Activated T-cell treated with anti-CD3 and anti-CD28 coated beads, Interleukin-2, amount 50 U/mL, for 72 hours (primary cell): ENCODE measurements around the gene B3GNT7. TPM values are rescaled to one million over a fixed set of nuclear protein-coding genes. Genes with fewer than 3 reads are reported as not detected.

ENCODE experiments used
- ATAC-seq, 2 donors: fragments of 150-1000 bp; cut with Tn5 transposase; replicated peaks in 1 of 2; 2 replicates each; pipeline ENCODE4 v1.10.0; 2021; ENCODE audit warnings: moderate library complexity in 2 of 2, mild to moderate bottlenecking in 1 of 2
- DNase-seq, 2 donors: peaks; one replicate each; pipeline ENCODE4 v3.0.0; 2021 to 2022; ENCODE audit warnings: mixed read lengths in 1 of 2
- H3K27ac Mint-ChIP-seq: one replicate; pipeline ENCODE4 v1.8.0; 2022; ENCODE audit warnings: mild to moderate bottlenecking, moderate library complexity, mixed read lengths
- H3K27me3 Mint-ChIP-seq: one replicate; pipeline ENCODE4 v1.8.0; 2022; ENCODE audit warnings: low read depth, mixed read lengths
- H3K36me3 Mint-ChIP-seq, 2 donors: one replicate each; pipeline ENCODE4 v1.8.0; 2022; ENCODE audit warnings: mixed read lengths in 2 of 2, mild to moderate bottlenecking in 1 of 2; ENCODE audit not compliant: insufficient read depth in 2 of 2
- H3K4me1 Mint-ChIP-seq: one replicate; pipeline ENCODE4 v1.8.0; 2022; ENCODE audit warnings: low read depth, mixed read lengths
- H3K4me3 Mint-ChIP-seq, 2 donors: one replicate each; pipeline ENCODE4 v1.8.0; 2022; ENCODE audit warnings: mild to moderate bottlenecking in 2 of 2, mixed read lengths in 2 of 2, moderate library complexity in 2 of 2
- H3K9me3 Mint-ChIP-seq, 2 donors: one replicate each; pipeline ENCODE4 v1.8.0; 2022; ENCODE audit warnings: mixed read lengths in 2 of 2
- total RNA-seq, 2 donors: library from RNA; stranded (reverse); gene quantifications; one replicate each; pipeline ENCODE4 v1.2.3, GENCODE V29; 2022

Gene B3GNT7
- total RNA-seq, 2 donors from 2014 or later: 0.34 to 0.76 TPM

- ATAC-seq (no peak), DNase-seq (no peak)
- Mint-ChIP-seq H3K27ac (no peak overlapping the region), H3K4me3 (no peak overlapping the region), H3K36me3 (no peaks in the 10 kb centered on the region), H3K9me3 (no peaks in the 10 kb centered on the region), H3K27me3 (no peaks in the 10 kb centered on the region), H3K4me1 (peaks cover 20% of the 10 kb centered on the region)
Observed at GRCh38 chr2:231359948-231360347, 35.6 kb upstream of the B3GNT7 start.

DNA sequence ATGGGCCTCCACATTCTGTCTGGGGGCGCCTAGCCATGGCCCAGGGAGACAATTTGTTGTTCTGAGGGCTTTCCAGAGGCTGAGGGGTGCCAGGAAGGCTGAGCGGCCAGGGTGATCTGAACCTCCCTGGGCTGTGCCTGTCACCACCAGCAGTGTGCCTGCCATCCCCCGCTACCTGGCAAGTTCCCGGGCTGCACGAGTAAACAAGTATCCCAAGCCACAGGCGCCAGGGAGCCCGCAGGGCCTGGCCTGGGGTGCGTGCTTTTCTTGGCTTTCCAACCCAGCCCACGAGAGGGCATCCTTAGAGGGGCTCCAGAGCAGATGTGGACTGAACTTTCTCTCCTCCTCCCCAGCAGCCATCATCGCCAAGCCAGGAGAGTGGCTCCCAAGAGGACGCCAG is 35.1 kb upstream of the B3GNT7 start:
- Mint-ChIP-seq H3K4me3 (no peak overlapping the region), H3K27ac (no peak overlapping the region), H3K4me1 (peaks cover 20% of the 10 kb centered on the region), H3K9me3 (no peaks in the 10 kb centered on the region), H3K36me3 (no peaks in the 10 kb centered on the region), H3K27me3 (no peaks in the 10 kb centered on the region)
- DNase-seq: no peak
- ATAC-seq: no peak

GRCh38 chr2:231360881-231361371 is 34.6 kb upstream of the B3GNT7 start:
- H3K27ac Mint-ChIP-seq: no peak overlapping the region
- DNase-seq (no peak), ATAC-seq (no peak)
- no peaks in the 10 kb centered on the region for H3K9me3 Mint-ChIP-seq
- H3K27me3 Mint-ChIP-seq: no peaks in the 10 kb centered on the region
- no peaks in the 10 kb centered on the region for H3K36me3 Mint-ChIP-seq
- H3K4me1 Mint-ChIP-seq: peaks cover 20% of the 10 kb centered on the region
- H3K4me3 Mint-ChIP-seq: no peak overlapping the region

- Mint-ChIP-seq H3K27ac (peak overlapping the region; percentile 78), H3K36me3 (no peaks in the 10 kb centered on the region), H3K27me3 (no peaks in the 10 kb centered on the region), H3K4me3 (no peak overlapping the region), H3K4me1 (peaks cover 20% of the 10 kb centered on the region), H3K9me3 (no peaks in the 10 kb centered on the region)
- DNase-seq: peak; percentile 5 to 17
- peak; percentile 78 for ATAC-seq
Observed at GRCh38 chr2:231361701-231362554, 33.6 kb upstream of the B3GNT7 start.

GRCh38 chr2:231362555-231363184 is 32.8 kb upstream of the B3GNT7 start:
- DNase-seq (no peak), ATAC-seq (no peak)
- H3K9me3 Mint-ChIP-seq: no peaks in the 10 kb centered on the region
- no peaks in the 10 kb centered on the region for H3K27me3 Mint-ChIP-seq
- H3K36me3 Mint-ChIP-seq: no peaks in the 10 kb centered on the region
- H3K27ac Mint-ChIP-seq: no peak overlapping the region
- H3K4me3 Mint-ChIP-seq: no peak overlapping the region
- H3K4me1 Mint-ChIP-seq: peaks cover 20% of the 10 kb centered on the region

DNA sequence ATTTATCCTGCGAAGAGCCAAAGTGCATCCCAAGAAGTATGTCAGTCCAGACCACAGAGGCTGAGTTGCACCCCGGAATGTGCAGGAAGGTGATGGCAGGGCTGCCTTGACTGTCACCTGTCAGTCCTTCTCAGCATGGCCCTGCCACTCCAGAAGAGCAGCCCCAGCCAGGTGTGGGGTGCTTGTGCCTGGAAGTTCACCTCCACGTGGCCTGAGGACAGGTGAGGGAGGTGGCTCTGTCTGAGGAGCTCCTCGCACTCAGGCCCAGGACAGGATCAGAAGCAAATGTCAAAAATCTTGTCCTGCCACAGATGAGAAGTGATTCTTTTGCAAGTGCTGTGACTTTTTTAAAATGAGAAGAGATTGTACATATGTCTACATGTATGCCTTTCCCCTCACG is 31.4 kb upstream of the B3GNT7 start:
- DNase-seq (no peak), ATAC-seq (no peak)
- no peaks in the 10 kb centered on the region for H3K9me3 Mint-ChIP-seq
- no peak overlapping the region for H3K4me3 Mint-ChIP-seq
- H3K27ac Mint-ChIP-seq: no peak overlapping the region
- H3K27me3 Mint-ChIP-seq: no peaks in the 10 kb centered on the region
- H3K36me3 Mint-ChIP-seq: no peaks in the 10 kb centered on the region
- peaks cover 20% of the 10 kb centered on the region for H3K4me1 Mint-ChIP-seq

DNA sequence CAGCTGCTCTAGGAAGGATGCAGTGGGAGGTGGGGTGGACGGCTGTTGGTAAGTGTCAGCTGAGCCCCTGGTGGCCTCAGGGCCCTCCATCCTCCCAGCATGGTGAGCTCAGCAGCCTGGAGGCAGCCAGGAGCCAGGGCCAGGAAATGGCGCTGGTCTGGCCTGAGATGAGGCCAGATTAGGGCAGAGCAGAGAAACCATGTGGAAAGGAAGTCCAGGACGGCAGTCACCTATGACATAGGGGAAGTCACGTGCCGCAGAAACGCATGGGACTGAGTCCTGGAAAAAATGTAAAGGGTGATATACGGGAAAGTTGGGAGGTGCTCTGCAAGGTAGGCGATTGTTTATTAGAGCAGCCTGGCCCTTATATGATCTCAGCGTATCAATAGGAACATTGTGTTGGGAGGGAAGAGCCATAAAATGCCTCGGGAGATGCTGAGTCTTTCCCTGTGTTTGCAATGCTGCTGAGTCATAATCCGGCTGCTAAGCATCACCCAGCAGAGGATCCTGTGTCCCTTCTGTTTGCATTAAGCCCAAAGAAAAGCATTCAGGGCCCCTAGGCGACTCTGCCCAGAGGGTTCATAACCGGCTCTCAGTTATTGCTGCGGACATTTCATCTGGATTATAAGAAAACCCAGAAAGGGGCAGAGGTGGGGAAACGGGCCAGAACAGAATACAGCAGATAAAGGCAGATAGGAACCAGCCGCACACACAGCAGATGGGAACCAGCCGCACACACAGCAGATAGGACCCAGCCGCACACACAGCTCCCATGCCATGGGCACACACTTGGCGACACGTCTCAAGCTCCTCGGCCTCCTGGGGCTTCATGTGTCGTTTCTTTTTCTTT is 30.3 kb upstream of the B3GNT7 start:
- no peak for DNase-seq
- Mint-ChIP-seq H3K27me3 (no peaks in the 10 kb centered on the region), H3K27ac (no peak overlapping the region), H3K4me1 (peaks cover 16% of the 10 kb centered on the region), H3K4me3 (no peak overlapping the region), H3K9me3 (no peaks in the 10 kb centered on the region), H3K36me3 (no peaks in the 10 kb centered on the region)
- ATAC-seq: no peak

DNA sequence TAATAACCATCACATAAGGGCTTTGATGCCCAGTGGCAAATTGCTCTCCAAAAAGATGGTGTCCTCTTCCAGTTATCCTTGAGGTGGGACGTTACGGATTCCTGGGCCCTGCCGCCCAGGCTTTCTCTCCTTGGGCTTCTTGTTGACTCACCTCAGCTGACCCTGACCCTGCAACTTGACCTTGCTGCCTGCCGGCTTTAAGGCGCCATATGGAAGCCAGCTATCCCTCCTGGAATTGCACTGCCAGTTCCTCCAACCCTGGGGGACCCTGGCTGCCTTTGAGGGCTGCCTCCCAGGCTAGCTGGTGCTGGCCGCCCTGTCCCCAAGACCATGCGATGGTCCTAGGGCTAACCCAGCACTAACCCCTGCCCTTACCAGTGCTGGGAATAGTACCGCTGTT is 28.3 kb upstream of the B3GNT7 start:
- Mint-ChIP-seq H3K36me3 (no peaks in the 10 kb centered on the region), H3K4me1 (peaks cover 7% of the 10 kb centered on the region), H3K27me3 (no peaks in the 10 kb centered on the region), H3K4me3 (no peak overlapping the region), H3K9me3 (no peaks in the 10 kb centered on the region), H3K27ac (no peak overlapping the region)
- ATAC-seq: no peak
- no peak for DNase-seq

- Mint-ChIP-seq H3K27me3 (no peaks in the 10 kb centered on the region), H3K9me3 (no peaks in the 10 kb centered on the region), H3K36me3 (no peaks in the 10 kb centered on the region), H3K4me3 (no peak overlapping the region), H3K27ac (no peak overlapping the region), H3K4me1 (no peaks in the 10 kb centered on the region)
- no peak for DNase-seq
- no peak for ATAC-seq
Observed at GRCh38 chr2:231369580-231370428, 25.7 kb upstream of the B3GNT7 start.

DNA sequence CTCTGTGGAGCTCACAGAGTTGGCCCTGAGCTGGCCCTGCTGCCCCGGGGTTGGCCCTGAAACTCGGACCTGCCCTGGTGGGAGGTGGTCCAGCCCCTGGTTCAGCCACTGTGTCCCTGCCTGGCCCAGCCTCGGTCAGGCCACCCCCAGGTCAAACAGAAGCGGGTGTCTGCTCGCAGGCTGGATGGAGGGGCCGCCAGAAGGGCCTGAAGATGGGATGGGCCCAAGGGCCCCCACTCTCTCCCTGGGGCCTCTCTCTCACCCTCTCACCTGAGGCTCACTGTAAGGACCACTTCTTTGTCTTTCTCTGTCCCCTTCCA is 25.1 kb upstream of the B3GNT7 start:
- Mint-ChIP-seq H3K27me3 (no peaks in the 10 kb centered on the region), H3K36me3 (no peaks in the 10 kb centered on the region), H3K4me3 (no peak overlapping the region), H3K4me1 (no peaks in the 10 kb centered on the region), H3K9me3 (no peaks in the 10 kb centered on the region), H3K27ac (no peak overlapping the region)
- no peak for DNase-seq
- no peak for ATAC-seq

GRCh38 chr2:231370749-231371429 is 24.6 kb upstream of the B3GNT7 start:
- no peak for ATAC-seq
- no peaks in the 10 kb centered on the region for H3K36me3 Mint-ChIP-seq

GRCh38 chr2:231371430-231372054 is 24.0 kb upstream of the B3GNT7 start:
- no peak overlapping the region for H3K27ac Mint-ChIP-seq
- H3K4me1 Mint-ChIP-seq: no peaks in the 10 kb centered on the region
- H3K27me3 Mint-ChIP-seq: no peaks in the 10 kb centered on the region
- ATAC-seq: no peak
- DNase-seq: no peak
- H3K9me3 Mint-ChIP-seq: no peaks in the 10 kb centered on the region
- no peaks in the 10 kb centered on the region for H3K36me3 Mint-ChIP-seq
- no peak overlapping the region for H3K4me3 Mint-ChIP-seq

More at GRCh38 chr2:231370749-231371429, 24.6 kb upstream of the B3GNT7 start:
- no peak overlapping the region for H3K27ac Mint-ChIP-seq
- no peak for DNase-seq
- H3K4me1 Mint-ChIP-seq: no peaks in the 10 kb centered on the region
- H3K4me3 Mint-ChIP-seq: no peak overlapping the region
- H3K9me3 Mint-ChIP-seq: no peaks in the 10 kb centered on the region
- no peaks in the 10 kb centered on the region for H3K27me3 Mint-ChIP-seq
